IPS-NIHi7 (cell line): Measurements from ENCODE around the gene RSRC1.
"Not testable (repeated sequence)": the region's sequence is repeated elsewhere in the genome, so short reads cannot be mapped to it uniquely, and the experiment has no call there.

ENCODE experiments used
- DNase-seq: peaks from one replicate; pipeline ENCODE4 v3.0.0; 2012; ENCODE audit warnings: mixed read lengths; ENCODE audit errors: extremely low spot score

Gene RSRC1

DNA sequence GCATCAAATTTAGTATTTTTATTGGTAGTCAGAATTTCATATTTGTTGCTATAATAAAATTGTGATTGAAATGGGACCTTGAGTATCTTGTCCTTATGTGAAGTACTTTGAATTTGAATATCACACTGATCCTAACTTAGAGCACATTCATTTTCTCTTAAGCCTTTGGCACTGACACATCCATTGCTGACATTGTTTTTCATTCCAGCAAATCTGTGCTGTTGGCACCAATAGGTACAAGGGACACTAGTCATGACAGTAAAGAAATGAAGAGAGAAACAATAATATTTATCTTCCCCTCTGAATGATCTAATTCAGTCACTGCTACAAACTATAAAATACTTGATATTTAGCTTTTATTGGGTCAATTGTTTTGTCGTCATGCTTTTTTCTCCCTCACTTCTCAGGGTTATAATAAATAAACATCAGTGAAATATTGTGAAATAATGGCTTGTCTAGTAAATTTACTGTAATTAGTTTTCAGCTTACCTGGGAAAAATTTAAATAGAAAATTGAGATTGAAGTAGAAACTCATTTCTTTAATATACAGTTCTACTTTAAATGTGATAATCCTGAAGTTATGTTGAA is 294.3 kb downstream of the RSRC1 start:
- DNase-seq: no peak

DNA sequence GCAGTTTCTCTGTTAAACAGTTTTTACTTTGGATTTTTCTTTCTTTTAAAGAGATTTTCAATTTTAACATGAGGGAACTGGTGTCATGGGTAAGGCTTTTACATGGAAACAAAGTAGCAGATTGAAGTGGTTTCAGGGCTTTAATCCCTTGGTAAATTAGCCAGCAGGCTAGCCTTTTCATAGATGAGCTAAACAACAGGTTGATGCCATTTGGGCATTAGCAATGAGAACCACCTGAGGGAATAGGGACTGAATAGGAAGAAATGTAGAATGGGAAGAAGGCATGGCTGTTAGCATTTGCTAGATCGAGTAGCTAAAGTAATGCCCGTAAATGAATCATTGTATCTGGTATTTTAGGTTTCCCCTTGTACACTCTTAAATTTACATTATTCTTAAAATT is 295.6 kb downstream of the RSRC1 start:
- no peak for DNase-seq

DNA sequence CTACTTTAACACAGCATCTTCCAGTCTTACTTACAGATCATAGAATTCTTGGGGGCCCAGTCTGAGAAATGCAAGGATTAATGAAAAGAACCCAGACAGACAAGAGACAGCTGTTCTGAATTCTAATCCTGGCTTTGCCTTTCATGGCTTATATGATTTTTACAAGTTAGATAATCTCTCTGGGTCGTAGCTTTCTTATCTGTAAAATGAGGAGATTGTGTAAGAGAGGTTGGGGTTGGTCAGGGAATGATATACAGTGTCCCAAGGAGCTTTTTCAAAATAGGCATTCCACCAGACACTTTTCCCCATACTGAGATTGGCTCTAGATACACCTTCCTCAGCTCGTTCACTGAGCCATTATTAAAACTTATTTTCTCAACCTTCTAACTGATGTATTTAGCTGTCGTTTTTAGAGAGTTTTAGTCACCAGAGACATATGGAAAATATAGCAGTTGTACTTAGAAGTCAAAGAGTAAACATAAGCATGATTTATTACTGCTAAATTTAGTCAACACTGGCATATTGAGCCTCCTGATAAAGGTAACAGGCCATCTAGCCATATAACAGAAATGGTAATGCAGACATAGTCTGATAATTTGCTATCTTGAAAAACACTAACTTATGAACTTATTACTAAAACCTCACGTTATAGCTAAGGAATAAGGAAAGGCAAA is 298.1 kb downstream of the RSRC1 start:
- no peak for DNase-seq

GRCh38 chr3:158408518-158408897 is 298.6 kb downstream of the RSRC1 start:
- not testable (repeated sequence) for DNase-seq

- DNase-seq: no peak
These were observed 308.1 kb downstream of the RSRC1 start for GRCh38 chr3:158418035-158418434.

DNA sequence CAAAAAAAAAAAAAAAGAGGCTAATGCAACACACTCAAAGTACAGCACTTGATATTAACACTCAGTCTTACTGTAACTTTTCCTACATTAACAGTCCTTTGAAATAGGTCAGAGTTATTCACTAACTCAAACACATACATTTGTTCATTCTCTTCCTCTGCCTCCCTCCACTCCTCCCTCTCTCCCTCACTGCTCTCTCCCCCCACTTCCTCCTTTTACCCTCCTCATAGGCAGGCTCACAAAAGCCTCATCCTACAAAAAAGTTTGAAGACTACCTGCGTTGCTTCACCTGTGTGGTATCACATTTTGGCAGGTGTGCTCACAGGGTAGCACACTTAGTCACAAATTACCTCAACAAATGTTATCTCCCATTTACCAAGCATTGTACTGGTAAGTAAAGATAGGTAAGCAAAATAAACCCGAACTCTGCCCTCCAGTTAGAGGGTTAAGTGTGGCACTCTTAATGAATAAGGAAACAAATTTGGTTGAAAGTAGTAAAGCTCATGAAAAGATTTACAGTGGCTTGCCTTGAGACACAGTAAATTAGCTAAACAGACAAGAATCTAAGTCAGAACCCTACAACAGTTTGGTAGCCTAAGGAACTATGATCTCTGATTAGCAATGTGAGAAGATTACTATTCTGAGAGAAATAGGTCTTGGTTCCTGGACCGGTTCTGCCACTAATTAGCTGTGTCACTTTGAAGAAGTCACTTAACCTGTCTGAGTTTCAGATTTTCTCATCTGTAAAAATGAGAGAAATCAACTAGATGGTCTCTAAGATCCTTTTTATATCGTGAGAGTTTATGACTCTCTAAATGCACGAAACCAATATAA is 310.1 kb downstream of the RSRC1 start:
- DNase-seq: no peak

GRCh38 chr3:158420654-158421396 is 310.9 kb downstream of the RSRC1 start:
- DNase-seq: no peak

GRCh38 chr3:158430448-158430847 is 320.6 kb downstream of the RSRC1 start:
- no peak for DNase-seq

- no peak for DNase-seq
These were observed 321.1 kb downstream of the RSRC1 start for GRCh38 chr3:158430968-158431367.

GRCh38 chr3:158431829-158432228 is 321.9 kb downstream of the RSRC1 start:
- no peak for DNase-seq

- peak; percentile 31 for DNase-seq
These were observed 324.6 kb downstream of the RSRC1 start for GRCh38 chr3:158434412-158435038.

DNA sequence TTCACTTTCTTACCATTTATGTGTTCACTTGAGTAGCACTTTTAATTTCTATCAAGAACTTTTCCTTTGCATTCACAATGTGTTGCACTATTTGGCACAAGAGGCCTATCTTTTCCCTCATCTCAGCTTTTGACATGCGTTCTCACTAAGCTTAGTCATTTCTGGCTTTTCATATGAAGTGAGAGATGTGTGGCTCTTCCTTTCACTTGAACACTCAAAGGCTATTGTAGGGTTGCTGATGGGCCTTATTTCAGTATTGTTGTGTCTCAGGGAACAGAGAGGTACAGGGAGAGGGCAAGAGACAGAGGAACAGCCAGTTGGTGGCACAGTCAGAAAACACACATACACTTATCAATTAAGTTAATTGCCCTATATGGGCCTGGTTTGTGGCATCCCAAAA is 333.7 kb downstream of the RSRC1 start:
- DNase-seq: no peak

- DNase-seq: no peak
These were observed 337.5 kb downstream of the RSRC1 start for GRCh38 chr3:158447408-158447807.

GRCh38 chr3:158451405-158452055 is 341.6 kb downstream of the RSRC1 start:
- DNase-seq: no peak

- DNase-seq: no peak
These were observed 342.4 kb downstream of the RSRC1 start for GRCh38 chr3:158452334-158452733.

DNA sequence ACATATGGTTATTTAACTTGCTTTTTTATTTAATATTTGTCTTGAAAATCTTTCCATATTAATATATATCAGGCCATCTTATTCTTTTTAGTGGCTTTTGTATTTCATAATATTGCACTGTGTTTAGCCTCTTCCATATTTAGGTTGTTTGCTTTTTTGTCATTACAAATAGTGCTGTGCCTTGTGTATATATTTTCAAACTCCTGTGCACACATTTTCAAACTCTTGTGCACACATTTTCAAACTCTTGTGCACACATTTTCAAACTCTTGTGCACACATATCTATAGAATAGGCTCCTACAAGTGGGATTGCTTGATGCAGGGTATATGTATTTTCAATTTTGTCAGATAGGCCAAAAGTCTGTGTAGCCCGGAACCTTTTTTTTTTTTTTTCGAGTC is 343.1 kb downstream of the RSRC1 start:
- DNase-seq: no peak

DNA sequence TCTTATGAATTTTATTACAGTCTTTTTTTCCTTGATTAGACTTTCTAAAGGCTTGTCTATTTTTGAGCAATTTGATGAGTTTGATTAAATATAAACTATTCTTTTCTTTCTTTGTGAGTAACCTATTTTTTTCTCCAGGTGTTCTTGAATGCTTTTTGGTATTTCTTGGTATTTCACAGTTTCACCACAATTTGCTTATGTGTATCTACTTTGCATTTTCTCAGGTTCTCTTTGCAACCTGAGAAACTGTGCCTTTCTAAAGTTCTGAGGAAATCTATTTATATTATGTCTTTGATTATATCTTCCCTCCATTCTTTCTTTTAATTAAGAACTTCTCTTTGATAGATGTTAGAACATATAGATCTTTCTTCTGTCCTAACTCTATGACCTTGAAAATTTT is 344.0 kb downstream of the RSRC1 start:
- no peak for DNase-seq

- no peak for DNase-seq
These were observed 345.5 kb downstream of the RSRC1 start for GRCh38 chr3:158455406-158455805.

GRCh38 chr3:158456114-158456513 is 346.2 kb downstream of the RSRC1 start:
- no peak for DNase-seq

DNA sequence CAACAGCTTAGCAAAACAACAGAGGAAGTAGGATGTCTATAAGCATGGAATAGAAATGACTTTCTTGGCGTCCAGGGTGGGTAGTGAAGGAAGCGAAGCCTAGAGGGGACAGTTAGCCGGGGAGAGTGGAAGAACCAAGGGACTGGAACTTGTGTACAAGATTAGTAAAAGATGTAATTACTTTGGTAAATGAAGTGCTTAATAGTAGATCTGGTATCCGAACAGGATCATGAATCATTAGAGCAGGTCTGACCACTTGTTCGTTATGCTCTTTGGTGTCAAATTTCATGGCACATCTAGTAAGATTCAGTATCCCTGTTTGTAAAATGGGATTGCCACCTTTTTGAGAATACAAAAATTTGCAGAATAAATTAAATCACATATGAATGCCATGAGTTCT is 348.6 kb downstream of the RSRC1 start:
- DNase-seq: no peak

GRCh38 chr3:158460926-158461325 is 351.0 kb downstream of the RSRC1 start:
- no peak for DNase-seq
